ENCODE measurements around the gene DDRGK1. TPM values are rescaled to one million over a fixed set of nuclear protein-coding genes. Genes with fewer than 3 reads are reported as not detected.
A peak's percentile ranks its signal among the peaks of the same experiment; 100 is the strongest.

DDRGK1 gene
- total RNA-seq, 2 donors from 2014 or later, result 83.6 to 89.3 TPM

DNA sequence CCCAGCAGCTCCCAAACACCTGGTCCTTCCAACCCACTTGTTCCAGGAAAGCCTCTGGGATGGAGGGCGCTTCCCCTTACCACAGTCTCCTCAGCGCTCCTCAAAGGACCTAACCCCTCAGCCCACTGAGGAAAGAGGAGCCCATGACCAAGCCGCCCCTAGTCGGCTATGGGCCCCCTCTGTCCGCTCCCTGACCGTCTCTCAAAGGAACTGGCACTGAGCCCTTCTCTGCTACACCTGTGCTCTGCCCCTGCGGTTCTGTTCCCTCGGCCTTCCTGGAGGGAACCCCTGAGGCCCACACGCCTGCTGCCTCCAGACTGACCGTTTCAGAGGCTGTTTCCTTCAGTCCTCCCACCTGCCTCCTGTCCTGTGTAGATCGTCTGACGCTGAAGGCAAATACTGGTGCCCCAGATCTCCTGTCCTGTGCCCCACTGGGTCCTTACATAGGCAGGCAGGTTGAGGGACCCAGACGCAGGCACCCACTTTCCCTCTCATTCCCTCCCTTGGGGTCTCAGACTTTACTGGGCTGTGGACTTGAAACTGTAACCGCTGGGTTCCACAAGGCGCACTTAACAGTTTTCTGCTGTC lies 36.4 kb upstream of the DDRGK1 start:
- Mint-ChIP-seq H3K27me3 (ENCODE audit: low read depth) (peaks cover 64% of the 10 kb centered on the region), H3K27ac (no peak overlapping the region), H3K9me3 (no peaks in the 10 kb centered on the region), H3K4me3 (peak overlapping the region; percentile 13 to 95), H3K4me1 (ENCODE audit: low read depth) (peaks cover 11% of the 10 kb centered on the region), H3K36me3 (ENCODE audit: insufficient read depth in 2 of 2) (peaks cover 0 to 5% of the 10 kb centered on the region in 2 donors)
- ATAC-seq (replicated peaks in 1 of 2) (no peak), DNase-seq (no peak)

- peaks cover 11% of the 10 kb centered on the region for H3K4me1 Mint-ChIP-seq (ENCODE audit: low read depth)
- H3K4me3 Mint-ChIP-seq, result peak overlapping the region; percentile 85 to 95
- H3K27ac Mint-ChIP-seq, result no peak overlapping the region
- H3K9me3 Mint-ChIP-seq, result no peaks in the 10 kb centered on the region
- peaks cover 0 to 5% of the 10 kb centered on the region in 2 donors for H3K36me3 Mint-ChIP-seq (ENCODE audit: insufficient read depth in 2 of 2)
- DNase-seq (peak in 1 of 2 donors; percentile 14), ATAC-seq (replicated peaks in 1 of 2) (peak; percentile 8 to 16)
- H3K27me3 Mint-ChIP-seq (ENCODE audit: low read depth), result peaks cover 70% of the 10 kb centered on the region
Observed at GRCh38 chr20:3239867-3240775, 35.6 kb upstream of the DDRGK1 start.

- Mint-ChIP-seq H3K4me1 (ENCODE audit: low read depth) (peaks cover 11% of the 10 kb centered on the region), H3K36me3 (ENCODE audit: insufficient read depth in 2 of 2) (peaks cover 0 to 5% of the 10 kb centered on the region in 2 donors), H3K4me3 (peak within 1 kb of the TSS; percentile 85 to 95), H3K27me3 (ENCODE audit: low read depth) (peaks cover 62% of the 10 kb centered on the region), H3K27ac (no peak within 1 kb of the TSS), H3K9me3 (no peaks in the 10 kb centered on the region)
- DNase-seq (peak; percentile 59 to 65), ATAC-seq (replicated peaks in 1 of 2) (peak; percentile 78 to 79)
Observed at GRCh38 chr20:3239026-3239866, 34.8 kb upstream of the DDRGK1 start, which contains the start of gene SLC4A11. Gene SLC4A11 (minus strand): TSS chr20:3239190. CDS start chr20:3239137, 53 bp downstream.

DNA sequence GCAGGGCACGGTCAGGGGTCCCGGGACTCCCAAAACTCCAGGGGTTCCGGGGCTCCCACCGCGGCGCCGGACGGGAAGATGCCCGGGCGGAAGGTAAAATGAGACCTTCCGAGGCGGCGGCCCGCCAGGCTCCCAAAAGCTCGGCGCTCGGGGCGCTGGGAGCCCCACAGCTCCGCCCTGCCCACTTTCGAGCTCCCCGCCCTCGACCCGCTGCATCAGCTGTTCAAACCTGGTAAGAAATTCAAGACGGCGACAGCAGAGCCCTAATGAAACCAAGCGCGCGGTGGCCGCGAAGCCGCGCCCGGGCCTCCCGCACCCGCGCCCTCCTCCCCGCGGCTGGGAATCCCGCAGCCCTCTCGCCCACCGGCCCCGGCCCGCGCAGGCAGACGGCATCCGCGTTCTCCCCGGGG lies 34.1 kb upstream of the DDRGK1 start:
- DNase-seq (peak; percentile 56 to 71), ATAC-seq (replicated peaks in 1 of 2) (peak; percentile 65 to 73)
- Mint-ChIP-seq H3K27ac (no peak overlapping the region), H3K4me3 (peak overlapping the region; percentile 81 to 84), H3K9me3 (no peaks in the 10 kb centered on the region), H3K36me3 (ENCODE audit: insufficient read depth in 2 of 2) (peaks cover 0 to 5% of the 10 kb centered on the region in 2 donors), H3K27me3 (ENCODE audit: low read depth) (peaks cover 61% of the 10 kb centered on the region), H3K4me1 (ENCODE audit: low read depth) (peaks cover 11% of the 10 kb centered on the region)

GRCh38 chr20:3237958-3238615 lies 33.6 kb upstream of the DDRGK1 start:
- Mint-ChIP-seq H3K27ac (no peak overlapping the region), H3K36me3 (ENCODE audit: insufficient read depth in 2 of 2) (peaks cover 0 to 5% of the 10 kb centered on the region in 2 donors), H3K4me3 (peak overlapping the region; percentile 81 to 84), H3K4me1 (ENCODE audit: low read depth) (peaks cover 11% of the 10 kb centered on the region), H3K27me3 (ENCODE audit: low read depth) (peaks cover 61% of the 10 kb centered on the region), H3K9me3 (no peaks in the 10 kb centered on the region)
- peak; percentile 14 for DNase-seq
- peak; percentile 28 to 39 for ATAC-seq (replicated peaks in 1 of 2)

DNA sequence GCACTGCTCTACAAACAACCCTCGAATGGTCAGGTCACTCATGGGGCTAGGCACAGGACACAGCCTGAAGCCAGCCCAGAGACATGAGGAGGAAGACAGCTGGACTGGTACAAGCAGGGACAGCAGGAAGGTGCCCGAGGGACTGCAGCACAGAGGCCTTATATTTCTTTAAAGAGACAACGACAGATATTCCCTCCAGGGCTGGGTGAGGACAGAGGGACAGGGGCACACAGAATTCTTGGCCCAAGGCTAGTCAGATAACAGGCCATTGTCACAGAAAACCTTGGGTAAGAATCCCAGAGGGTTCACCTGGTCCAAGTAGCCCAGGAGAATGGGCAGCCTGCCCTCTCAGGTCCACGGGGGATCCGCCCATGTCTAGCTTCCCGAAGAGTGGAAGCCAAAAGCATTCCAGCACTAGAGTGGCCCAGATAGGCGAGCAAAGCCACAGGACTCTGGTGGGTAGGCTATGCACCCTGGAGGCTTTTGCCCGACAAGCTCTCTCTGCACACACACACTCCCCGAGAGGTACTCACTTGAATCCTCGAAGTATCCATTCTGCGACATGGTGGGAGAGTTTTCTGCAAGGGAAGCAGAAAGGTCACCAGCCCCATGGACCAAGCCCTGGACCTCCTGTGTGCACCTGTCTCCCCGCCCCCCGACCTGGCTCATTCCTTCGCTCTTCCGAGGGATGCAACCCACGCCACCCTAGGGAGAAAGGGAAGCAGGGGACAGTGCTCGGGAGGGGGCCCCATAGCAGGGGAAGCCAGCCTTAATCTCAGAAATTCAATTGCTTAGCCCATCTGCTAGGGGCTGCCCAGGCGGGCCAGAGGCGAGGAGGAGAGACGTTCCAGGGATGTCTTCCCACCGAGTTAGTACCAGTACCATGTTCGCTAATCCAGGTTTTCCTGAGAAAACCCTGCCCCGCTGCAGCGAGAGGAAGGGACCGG lies 32.8 kb upstream of the DDRGK1 start:
- Mint-ChIP-seq H3K27me3 (ENCODE audit: low read depth) (peaks cover 57% of the 10 kb centered on the region), H3K4me1 (ENCODE audit: low read depth) (peaks cover 11% of the 10 kb centered on the region), H3K27ac (no peak overlapping the region), H3K36me3 (ENCODE audit: insufficient read depth in 2 of 2) (peaks cover 0 to 5% of the 10 kb centered on the region in 2 donors), H3K4me3 (peak overlapping the region; percentile 81 to 84), H3K9me3 (no peaks in the 10 kb centered on the region)
- ATAC-seq (replicated peaks in 1 of 2) (no peak), DNase-seq (no peak)

GRCh38 chr20:3235666-3236324 lies 31.3 kb upstream of the DDRGK1 start:
- H3K27ac Mint-ChIP-seq, result no peak overlapping the region
- peaks cover 0 to 5% of the 10 kb centered on the region in 2 donors for H3K36me3 Mint-ChIP-seq (ENCODE audit: insufficient read depth in 2 of 2)
- ATAC-seq (replicated peaks in 1 of 2) (no peak), DNase-seq (no peak)
- peaks cover 43% of the 10 kb centered on the region for H3K27me3 Mint-ChIP-seq (ENCODE audit: low read depth)
- no peak overlapping the region for H3K4me3 Mint-ChIP-seq
- H3K4me1 Mint-ChIP-seq (ENCODE audit: low read depth), result peaks cover 11% of the 10 kb centered on the region
- no peaks in the 10 kb centered on the region for H3K9me3 Mint-ChIP-seq

DNA sequence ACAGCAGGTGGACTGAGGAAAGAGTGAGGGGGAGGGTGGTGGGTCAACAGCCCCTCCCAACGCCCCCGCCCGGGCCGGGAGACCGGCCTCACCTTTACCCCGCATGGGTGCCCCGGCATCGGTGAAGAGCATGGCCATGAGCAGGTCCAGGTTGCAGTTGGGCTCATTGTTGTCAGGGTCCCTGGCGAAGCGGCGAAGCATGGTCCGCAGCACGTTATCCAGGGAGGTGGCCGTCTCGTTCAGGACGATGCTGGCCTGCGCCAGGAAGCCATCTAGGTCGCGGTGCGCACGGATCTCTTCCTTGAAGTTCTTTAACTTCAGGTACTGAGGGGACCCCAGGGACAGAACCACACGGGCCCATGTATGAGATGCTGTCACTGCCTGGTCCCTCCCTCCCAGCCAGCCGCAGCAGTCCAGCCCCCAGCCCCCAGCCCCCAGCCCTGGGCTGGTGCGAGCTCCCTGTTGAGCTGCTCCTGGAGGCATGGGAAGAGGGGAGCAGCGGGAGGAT lies 29.6 kb upstream of the DDRGK1 start:
- no peak for ATAC-seq (replicated peaks in 1 of 2)
- no peak overlapping the region for H3K4me3 Mint-ChIP-seq
- H3K9me3 Mint-ChIP-seq, result no peaks in the 10 kb centered on the region

DNA sequence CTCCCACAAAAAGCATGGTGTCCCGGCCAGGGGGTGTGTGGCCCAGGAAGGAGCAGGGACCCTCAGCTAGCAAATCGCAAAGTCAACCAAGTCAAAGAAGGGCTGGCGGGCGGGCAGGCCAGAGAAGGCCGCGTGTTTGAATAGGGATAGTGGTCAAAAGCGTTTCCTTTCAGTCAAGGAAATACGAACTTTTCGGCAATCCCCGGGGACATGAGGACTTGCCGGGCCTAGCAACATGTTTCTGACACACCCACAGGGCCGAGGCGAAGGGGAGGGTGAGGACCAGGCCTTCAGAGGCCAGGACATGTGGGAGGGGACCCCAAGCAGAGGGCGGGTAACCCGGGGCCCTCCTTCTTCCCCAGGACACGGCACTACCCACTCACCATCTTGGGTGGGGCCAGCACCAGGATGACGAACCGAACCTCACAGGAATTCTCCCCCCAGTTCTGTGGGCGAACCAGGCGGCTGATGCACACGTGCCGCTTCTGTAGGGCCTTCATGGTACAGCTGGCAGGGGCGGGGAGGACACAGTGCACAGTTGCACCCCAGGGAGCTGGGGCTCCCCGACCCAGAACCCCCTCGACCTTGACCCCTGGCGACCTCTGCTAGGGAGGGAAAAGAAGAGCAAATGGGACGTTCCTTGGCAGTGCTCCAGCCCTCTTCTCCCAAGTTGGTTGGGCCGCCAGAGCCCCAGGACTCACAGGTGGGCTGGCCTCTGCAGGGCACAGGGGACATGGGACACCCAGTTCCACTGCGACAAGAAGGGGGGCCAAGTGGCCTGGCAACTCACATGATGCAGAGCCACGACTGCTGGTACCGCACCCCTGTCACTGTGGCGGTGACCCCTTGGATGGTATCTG lies 28.9 kb upstream of the DDRGK1 start:
- Mint-ChIP-seq H3K4me3 (no peak overlapping the region), H3K9me3 (no peaks in the 10 kb centered on the region), H3K27ac (no peak overlapping the region), H3K4me1 (ENCODE audit: low read depth) (peaks cover 5% of the 10 kb centered on the region), H3K27me3 (ENCODE audit: low read depth) (peaks cover 29% of the 10 kb centered on the region), H3K36me3 (ENCODE audit: insufficient read depth in 2 of 2) (no peaks in the 10 kb centered on the region)
- DNase-seq, result no peak
- ATAC-seq (replicated peaks in 1 of 2), result no peak

More for the DNA sequence above, 29.6 kb upstream of the DDRGK1 start:
- Mint-ChIP-seq H3K4me1 (ENCODE audit: low read depth) (peaks cover 5% of the 10 kb centered on the region), H3K27me3 (ENCODE audit: low read depth) (peaks cover 29% of the 10 kb centered on the region), H3K36me3 (ENCODE audit: insufficient read depth in 2 of 2) (no peaks in the 10 kb centered on the region), H3K27ac (no peak overlapping the region)
- DNase-seq, result no peak

GRCh38 chr20:3231889-3232588 lies 27.6 kb upstream of the DDRGK1 start:
- ATAC-seq (replicated peaks in 1 of 2) (no peak), DNase-seq (no peak)
- Mint-ChIP-seq H3K9me3 (no peaks in the 10 kb centered on the region), H3K27me3 (ENCODE audit: low read depth) (peaks cover 19% of the 10 kb centered on the region), H3K4me1 (ENCODE audit: low read depth) (peaks cover 5% of the 10 kb centered on the region), H3K36me3 (ENCODE audit: insufficient read depth in 2 of 2) (no peaks in the 10 kb centered on the region), H3K27ac (no peak overlapping the region), H3K4me3 (no peak overlapping the region)

Data from activated T-cell treated with anti-CD3 and anti-CD28 coated beads, Interleukin-2, amount 50 U/mL, for 72 hours (primary cell).